Measurements from ENCODE around the gene MAML2.

Gene MAML2

GRCh38 chr11:95943546-95943945, 399.4 kb downstream of the MAML2 start:
- no peak for TF ChIP-seq CTCF (IDR thresholded peaks at IDR 0.05; ENCODE audit: insufficient read depth, missing control alignments)
- DNase-seq (ENCODE audit: insufficient read length, low spot score) (no peak), FAIRE-seq (no peak)

GRCh38 chr11:95939091-95939490, 403.9 kb downstream of the MAML2 start:
- TF ChIP-seq CTCF (IDR thresholded peaks at IDR 0.05; ENCODE audit: insufficient read depth, missing control alignments), result no peak
- FAIRE-seq (no peak), DNase-seq (ENCODE audit: insufficient read length, low spot score) (no peak)

DNA sequence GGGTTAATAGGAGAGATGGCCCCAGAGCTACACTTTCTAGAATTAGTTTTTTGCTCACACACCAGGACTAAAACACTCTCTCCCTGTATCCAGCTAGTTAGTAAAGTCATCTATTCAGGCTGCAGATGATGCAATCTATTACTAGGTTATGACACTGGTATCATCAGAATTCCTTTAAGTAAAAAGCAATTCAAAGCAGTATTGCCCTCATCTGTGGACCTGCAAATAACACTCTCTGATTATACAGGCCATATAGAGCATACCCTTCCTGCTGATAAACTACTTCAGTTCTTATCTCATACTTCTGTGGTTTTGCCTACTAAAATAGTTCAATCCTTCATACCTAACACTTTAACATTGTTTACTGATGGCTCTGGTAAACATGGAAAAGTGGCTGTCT, 405.6 kb downstream of the MAML2 start:
- TF ChIP-seq CTCF (IDR thresholded peaks at IDR 0.05; ENCODE audit: insufficient read depth, missing control alignments), result no peak
- DNase-seq (ENCODE audit: insufficient read length, low spot score) (no peak), FAIRE-seq (no peak)

- no peak for DNase-seq (ENCODE audit: insufficient read length, low spot score)
- no peak for FAIRE-seq
- TF ChIP-seq CTCF (IDR thresholded peaks at IDR 0.05; ENCODE audit: insufficient read depth, missing control alignments), result no peak
Measured at GRCh38 chr11:95933594-95933993, 409.4 kb downstream of the MAML2 start.

GRCh38 chr11:95931916-95932315, 411.1 kb downstream of the MAML2 start:
- DNase-seq (ENCODE audit: insufficient read length, low spot score) (no peak), FAIRE-seq (no peak)
- TF ChIP-seq CTCF (IDR thresholded peaks at IDR 0.05; ENCODE audit: insufficient read depth, missing control alignments), result no peak

DNA sequence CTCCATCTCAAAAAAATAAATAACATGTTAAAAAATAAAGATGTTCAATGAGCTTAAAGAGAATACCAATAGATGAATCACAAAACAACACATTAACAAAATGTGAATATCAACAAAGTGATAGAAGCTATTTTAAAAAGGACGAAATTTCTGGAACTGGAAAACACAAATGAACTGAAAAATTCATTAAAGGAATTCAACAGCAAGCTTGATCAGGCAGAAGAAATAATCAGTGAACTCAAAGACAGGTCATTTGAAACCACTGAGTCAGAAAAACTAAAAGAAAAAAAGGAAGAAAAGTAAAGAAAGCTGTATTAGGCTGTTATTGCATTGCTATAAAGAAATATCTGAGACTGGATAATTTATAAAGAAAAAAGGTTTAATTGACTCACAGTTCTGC, 412.0 kb downstream of the MAML2 start:
- no peak for TF ChIP-seq CTCF (IDR thresholded peaks at IDR 0.05; ENCODE audit: insufficient read depth, missing control alignments)
- DNase-seq (ENCODE audit: insufficient read length, low spot score) (no peak), FAIRE-seq (no peak)

- TF ChIP-seq CTCF (IDR thresholded peaks at IDR 0.05; ENCODE audit: insufficient read depth, missing control alignments), result no peak
- no peak for DNase-seq (ENCODE audit: insufficient read length, low spot score)
- no peak for FAIRE-seq
Measured at GRCh38 chr11:95926726-95927125, 416.3 kb downstream of the MAML2 start.
